Smooth muscle cell (in vitro differentiated cells): ENCODE measurements around the gene TEAD1. TPM values are rescaled to one million over a fixed set of nuclear protein-coding genes. Genes with fewer than 3 reads are reported as not detected.

ENCODE experiments used
- DNase-seq: peaks from one replicate; lab custom pipeline; 2025; ENCODE audit not compliant: unreplicated experiment; lab: John Stamatoyannopoulos, UW
- H2AFZ ChIP-seq: fragments of 200-600 bp; sonication (generic); 2 replicates; pipeline ENCODE4 v1.6.0; 2016; ENCODE audit warnings: antibody characterized with exemption, low read depth, mild to moderate bottlenecking
- H3F3A ChIP-seq: fragments of 200-600 bp; sonication (generic); 2 replicates; pipeline ENCODE4 v1.6.0; 2017; ENCODE audit warnings: antibody characterized with exemption, low read depth
- H3K27ac ChIP-seq: fragments of 200-600 bp; sonication (generic); 2 replicates; pipeline ENCODE4 v1.5.1; 2016; ENCODE audit warnings: low read depth, mild to moderate bottlenecking
- H3K27me3 ChIP-seq: fragments of 200-600 bp; sonication (generic); 2 replicates; pipeline ENCODE4 v1.6.1; 2016; ENCODE audit warnings: low read depth, mild to moderate bottlenecking
- H3K36me3 ChIP-seq: fragments of 200-600 bp; sonication (generic); 2 replicates; pipeline ENCODE4 v1.5.1; 2016; ENCODE audit warnings: low read depth
- H3K4me1 ChIP-seq: fragments of 200-600 bp; sonication (generic); 2 replicates; pipeline ENCODE4 v1.5.1; 2016; ENCODE audit warnings: low read depth
- H3K4me2 ChIP-seq: fragments of 200-600 bp; sonication (generic); 2 replicates; pipeline ENCODE4 v1.6.0; 2016; ENCODE audit warnings: mild to moderate bottlenecking
- H3K4me3 ChIP-seq: fragments of 200-600 bp; sonication (generic); 2 replicates; pipeline ENCODE4 v1.5.1; 2016; ENCODE audit warnings: mild to moderate bottlenecking
- H3K79me2 ChIP-seq: fragments of 200-600 bp; sonication (generic); 2 replicates; pipeline ENCODE4 v1.6.0; 2016; ENCODE audit warnings: low read depth, mild to moderate bottlenecking
- H3K9ac ChIP-seq: fragments of 200-600 bp; sonication (generic); 2 replicates; pipeline ENCODE4 v1.6.0; 2016; ENCODE audit warnings: low read depth
- H3K9me3 ChIP-seq: fragments of 200-600 bp; sonication (generic); replicated peaks from 2 replicates; pipeline ENCODE4 v1.5.1; 2016; ENCODE audit warnings: low read depth
- H4K20me1 ChIP-seq: fragments of 200-600 bp; sonication (generic); 2 replicates; pipeline ENCODE4 v1.6.0; 2016; ENCODE audit warnings: low read depth
- WGBS: methylation state at CpG from one replicate; pipeline ENCODE4 v1.1.7; 2016; ENCODE audit warnings: low lambda C conversion rate; 5-methylcytosine and 5-hydroxymethylcytosine counted together
- polyA plus RNA-seq: library from polyadenylated mRNA; unstranded; fragments of >200 nt; fragmentation: Nextera tagmentation; extraction: Ambion mirVana; gene quantifications from 2 replicates; pipeline ENCODE4 v1.2.1, GENCODE V29; 2016
- total RNA-seq: library from RNA; depleted of rRNA; stranded (reverse); fragments of >200 nt; gene quantifications from 2 replicates; pipeline ENCODE4 v1.2.3, GENCODE V29; 2014
- TF ChIP-seq, protein P1 (sequence below): fragments of 200-600 bp; sonication (generic); IDR thresholded peaks from 2 replicates; pipeline ENCODE4 v1.5.1; 2017; ENCODE audit warnings: borderline replicate concordance, mild to moderate bottlenecking, antibody characterized with exemption; ENCODE audit not compliant: insufficient read depth, poor library complexity, severe bottlenecking

TEAD1 gene
- total and polyA plus RNA-seq, 2 experiments from 2014 or later: 63.0 to 181 TPM

DNA sequence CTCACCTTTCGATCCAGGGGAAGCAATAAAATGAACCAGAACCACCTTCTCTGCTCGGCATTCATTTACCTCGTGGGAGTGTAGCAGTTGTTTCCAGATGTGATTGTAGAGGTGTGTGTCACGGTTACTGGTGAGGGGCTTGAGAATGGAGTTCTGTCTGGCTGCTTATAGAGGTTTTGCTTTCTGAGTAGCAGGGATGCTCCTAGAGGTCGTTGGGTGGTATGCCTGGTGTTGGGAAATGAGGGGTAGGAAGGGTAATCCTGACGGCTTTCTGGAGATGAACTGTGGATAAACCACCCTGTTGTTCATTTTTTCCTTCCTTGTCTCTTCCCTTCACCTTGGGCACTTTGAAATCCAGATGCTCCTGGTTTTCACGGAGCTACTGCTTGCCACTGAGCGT is 8.1 kb downstream of the TEAD1 start:
- Histone ChIP-seq H3K4me2 (peak overlapping the region; percentile 84), H4K20me1 (peaks cover 28% of the 10 kb centered on the region), H3K27me3 (no peaks in the 10 kb centered on the region), H3K79me2 (peaks cover 100% of the 10 kb centered on the region), H3K27ac (peak overlapping the region; percentile 99), H3F3A (peaks cover 32% of the 10 kb centered on the region), H3K36me3 (no peaks in the 10 kb centered on the region), H3K4me1 (peaks cover 92% of the 10 kb centered on the region), H3K4me3 (no peak overlapping the region), H2AFZ (no peak overlapping the region), H3K9me3 (no peaks in the 10 kb centered on the region), H3K9ac (peak overlapping the region; percentile 36)
- TF ChIP-seq, protein P1, sequence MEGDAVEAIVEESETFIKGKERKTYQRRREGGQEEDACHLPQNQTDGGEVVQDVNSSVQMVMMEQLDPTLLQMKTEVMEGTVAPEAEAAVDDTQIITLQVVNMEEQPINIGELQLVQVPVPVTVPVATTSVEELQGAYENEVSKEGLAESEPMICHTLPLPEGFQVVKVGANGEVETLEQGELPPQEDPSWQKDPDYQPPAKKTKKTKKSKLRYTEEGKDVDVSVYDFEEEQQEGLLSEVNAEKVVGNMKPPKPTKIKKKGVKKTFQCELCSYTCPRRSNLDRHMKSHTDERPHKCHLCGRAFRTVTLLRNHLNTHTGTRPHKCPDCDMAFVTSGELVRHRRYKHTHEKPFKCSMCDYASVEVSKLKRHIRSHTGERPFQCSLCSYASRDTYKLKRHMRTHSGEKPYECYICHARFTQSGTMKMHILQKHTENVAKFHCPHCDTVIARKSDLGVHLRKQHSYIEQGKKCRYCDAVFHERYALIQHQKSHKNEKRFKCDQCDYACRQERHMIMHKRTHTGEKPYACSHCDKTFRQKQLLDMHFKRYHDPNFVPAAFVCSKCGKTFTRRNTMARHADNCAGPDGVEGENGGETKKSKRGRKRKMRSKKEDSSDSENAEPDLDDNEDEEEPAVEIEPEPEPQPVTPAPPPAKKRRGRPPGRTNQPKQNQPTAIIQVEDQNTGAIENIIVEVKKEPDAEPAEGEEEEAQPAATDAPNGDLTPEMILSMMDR: no peak
- WGBS: 46% methylated on average over 8 of the region's 8 CpGs
- DNase-seq: no peak

DNA sequence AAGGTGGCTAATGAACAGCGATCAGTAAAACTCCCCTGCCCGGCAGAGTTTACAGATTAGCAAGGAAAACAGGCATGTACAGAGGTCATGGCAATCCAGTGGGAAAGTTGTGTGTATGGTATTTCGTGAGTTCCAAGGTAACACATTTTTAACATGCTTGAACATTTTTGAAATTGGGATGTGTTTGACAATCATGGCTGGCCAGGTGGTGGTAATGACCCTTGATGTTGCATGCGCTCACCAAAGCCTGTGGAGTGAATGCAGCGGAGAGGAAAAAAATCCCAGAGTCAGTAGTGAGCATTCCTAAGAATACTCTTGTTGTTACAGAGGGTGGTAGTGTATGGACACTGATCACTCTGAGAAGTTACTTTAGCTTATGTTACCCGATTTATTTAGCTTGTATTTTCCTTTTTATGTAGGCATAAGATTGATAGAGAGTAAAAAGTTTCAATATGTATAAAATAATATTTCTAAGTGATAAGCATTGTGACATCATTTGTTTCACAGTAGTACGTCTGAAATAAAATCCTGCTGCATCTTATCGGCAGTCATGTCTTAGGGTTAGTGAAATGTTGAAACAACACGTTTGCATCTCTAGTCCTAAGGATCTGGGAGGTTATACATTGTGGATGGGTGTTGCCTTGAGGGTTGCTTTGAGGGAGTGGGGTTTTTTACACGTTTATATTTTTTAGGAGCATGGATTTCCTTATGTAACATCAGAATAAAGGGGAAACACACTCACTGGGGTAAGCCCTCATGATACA is 8.7 kb downstream of the TEAD1 start:
- H4K20me1 ChIP-seq: peaks cover 28% of the 10 kb centered on the region
- H3K36me3 ChIP-seq: no peaks in the 10 kb centered on the region
- no peak overlapping the region for H2AFZ ChIP-seq
- 45% methylated on average over 10 of the region's 10 CpGs for WGBS
- H3F3A ChIP-seq: peaks cover 27% of the 10 kb centered on the region
- peak overlapping the region; percentile 99 for H3K27ac ChIP-seq
- H3K9ac ChIP-seq: peak overlapping the region; percentile 36
- no peaks in the 10 kb centered on the region for H3K9me3 ChIP-seq
- TF ChIP-seq, protein P1: no peak
- no peak overlapping the region for H3K4me3 ChIP-seq
- H3K4me1 ChIP-seq: peaks cover 90% of the 10 kb centered on the region
- H3K4me2 ChIP-seq: peak overlapping the region; percentile 84
- DNase-seq: no peak
- no peaks in the 10 kb centered on the region for H3K27me3 ChIP-seq
- H3K79me2 ChIP-seq: peaks cover 100% of the 10 kb centered on the region

DNA sequence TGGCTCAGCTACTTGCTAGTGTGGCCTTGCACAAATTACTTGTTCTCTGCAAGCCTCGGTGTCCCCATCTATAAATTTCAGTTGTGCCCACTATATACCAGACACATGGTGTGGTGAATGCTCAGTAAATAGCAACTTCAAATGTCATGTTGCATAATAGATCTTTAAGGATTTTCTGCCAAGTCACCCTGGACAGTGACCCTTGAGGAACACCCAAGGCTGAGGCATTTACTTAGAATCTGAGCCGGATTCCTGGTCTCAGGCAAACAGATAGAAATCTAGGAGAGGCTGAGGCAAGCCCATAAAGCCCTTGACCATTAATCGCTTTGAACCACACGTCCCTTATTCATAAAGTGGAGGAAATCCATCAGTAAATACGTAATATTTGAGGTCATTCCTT is 9.7 kb downstream of the TEAD1 start:
- Histone ChIP-seq H3K36me3 (no peaks in the 10 kb centered on the region), H3K27me3 (no peaks in the 10 kb centered on the region), H3K27ac (peak overlapping the region; percentile 99), H2AFZ (no peak overlapping the region), H3K9me3 (no peaks in the 10 kb centered on the region), H3K4me2 (peak overlapping the region; percentile 84), H4K20me1 (peaks cover 24% of the 10 kb centered on the region), H3K4me3 (no peak overlapping the region), H3K9ac (no peak overlapping the region), H3K79me2 (peaks cover 100% of the 10 kb centered on the region), H3F3A (peaks cover 25% of the 10 kb centered on the region), H3K4me1 (peaks cover 90% of the 10 kb centered on the region)
- TF ChIP-seq, protein P1: no peak
- no peak for DNase-seq
- WGBS: 27% methylated on average over 5 of the region's 5 CpGs

GRCh38 chr11:12684315-12684714 is 10.1 kb downstream of the TEAD1 start:
- peaks cover 90% of the 10 kb centered on the region for H3K4me1 ChIP-seq
- H2AFZ ChIP-seq: no peak overlapping the region
- no peak for DNase-seq
- no peaks in the 10 kb centered on the region for H3K27me3 ChIP-seq
- H3K27ac ChIP-seq: peak overlapping the region; percentile 99
- no peak overlapping the region for H3K4me3 ChIP-seq
- H3F3A ChIP-seq: peaks cover 21% of the 10 kb centered on the region
- 61% methylated on average over 4 of the region's 4 CpGs for WGBS
- peaks cover 100% of the 10 kb centered on the region for H3K79me2 ChIP-seq
- no peaks in the 10 kb centered on the region for H3K36me3 ChIP-seq
- H3K9me3 ChIP-seq: no peaks in the 10 kb centered on the region
- TF ChIP-seq, protein P1: no peak
- H3K4me2 ChIP-seq: peak overlapping the region; percentile 84
- no peak overlapping the region for H3K9ac ChIP-seq
- peaks cover 24% of the 10 kb centered on the region for H4K20me1 ChIP-seq
